Stimulated activated CD8-positive, alpha-beta memory T cell treated with anti-CD3 and anti-CD28 coated beads, Interleukin-4, amount 100 ng/mL, for 1 hour (primary cell): ENCODE measurements around the gene IFT52.
A peak's percentile ranks its signal among the peaks of the same experiment; 100 is the strongest.

Source experiments
- DNase-seq, 2 donors: peaks; one replicate each; pipeline ENCODE4 v3.0.0-alpha.2; 2020; ENCODE audit warnings: low read depth in 2 of 2, low spot score in 1 of 2

The IFT52 gene

GRCh38 chr20:43590392-43591303, at the start of gene IFT52:
TSS of gene IFT52 (plus strand) at chr20:43590937. CDS start at chr20:43594699, 3,762 bp downstream.
- peak; percentile 64 to 73 for DNase-seq

GRCh38 chr20:43541214-43541613, 49.5 kb upstream of the IFT52 start:
- no peak for DNase-seq

- DNase-seq, result no peak
Observed at GRCh38 chr20:43542161-43542560, 48.6 kb upstream of the IFT52 start.

GRCh38 chr20:43542674-43543073, 48.1 kb upstream of the IFT52 start:
- DNase-seq, result no peak

GRCh38 chr20:43543138-43543537, 47.6 kb upstream of the IFT52 start:
- DNase-seq, result no peak

GRCh38 chr20:43544501-43544900, 46.2 kb upstream of the IFT52 start:
- DNase-seq, result no peak

DNA sequence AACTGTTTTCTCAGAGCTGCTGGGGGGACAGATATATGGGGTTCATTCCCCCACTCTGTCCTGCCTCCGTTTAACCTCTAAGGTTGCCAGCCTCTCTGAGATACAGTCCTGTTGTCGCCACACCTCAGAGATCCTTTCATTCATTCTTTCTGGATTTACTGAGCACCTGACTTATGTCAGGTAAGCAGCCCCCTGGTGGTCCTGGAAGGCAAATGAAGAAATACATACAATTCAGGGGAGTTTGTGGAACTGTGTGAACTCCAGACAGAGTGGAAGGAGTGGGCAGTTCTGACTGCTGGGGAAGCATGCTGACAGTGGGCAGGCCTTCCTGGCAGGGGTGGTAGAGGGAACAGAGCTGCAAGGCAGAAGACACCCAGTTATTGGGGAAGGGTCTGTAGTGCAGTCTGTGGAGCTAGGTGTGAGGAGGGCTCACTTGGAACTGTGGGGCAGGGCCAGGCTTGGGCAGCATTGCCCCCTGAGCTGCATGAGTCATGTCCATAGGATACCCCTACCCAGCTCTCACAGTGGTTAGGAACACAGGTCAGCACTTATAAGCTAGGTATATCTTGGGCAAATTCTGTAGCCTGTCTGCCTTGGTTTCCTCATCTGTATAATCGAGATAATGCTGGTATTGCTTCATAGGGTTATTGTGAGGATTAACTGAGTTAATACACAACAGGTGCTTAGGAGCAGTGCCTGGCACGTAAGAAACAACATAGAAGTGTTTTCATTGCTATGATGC, 44.7 kb upstream of the IFT52 start:
- DNase-seq, result no peak

- no peak for DNase-seq
Observed at GRCh38 chr20:43548273-43548880, 42.4 kb upstream of the IFT52 start.

DNA sequence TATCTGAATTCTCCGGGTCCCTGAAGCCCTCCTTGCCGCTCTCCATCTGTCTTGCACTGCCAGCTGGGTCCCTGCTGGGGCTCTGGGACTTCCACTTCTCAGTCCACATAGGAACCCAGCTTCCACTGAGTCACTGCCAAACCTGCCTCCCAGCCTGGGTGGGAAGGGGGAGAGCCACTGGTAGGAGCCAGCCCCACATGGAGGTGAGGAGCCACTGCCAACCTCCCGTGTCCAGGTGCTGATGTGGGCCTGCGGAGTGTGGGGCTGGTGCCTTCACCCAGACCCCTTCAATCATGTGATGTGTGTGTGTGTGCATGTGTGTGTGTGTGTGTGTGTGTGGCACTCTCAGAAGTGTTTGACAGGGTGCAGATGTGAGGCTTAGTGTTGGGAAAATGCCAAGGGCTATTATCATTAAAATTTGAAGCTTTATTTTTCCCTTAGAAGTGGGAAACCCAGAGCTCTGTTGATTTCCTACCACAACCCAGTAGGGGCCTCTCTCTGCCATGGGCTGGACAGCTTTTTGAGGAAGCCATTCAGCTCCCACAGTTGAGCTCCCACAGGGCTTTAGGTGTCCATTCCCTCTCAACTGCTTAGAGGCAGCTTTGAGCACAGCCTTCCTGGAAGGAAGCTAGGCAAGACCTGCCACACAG, 41.2 kb upstream of the IFT52 start:
- DNase-seq, result no peak

DNA sequence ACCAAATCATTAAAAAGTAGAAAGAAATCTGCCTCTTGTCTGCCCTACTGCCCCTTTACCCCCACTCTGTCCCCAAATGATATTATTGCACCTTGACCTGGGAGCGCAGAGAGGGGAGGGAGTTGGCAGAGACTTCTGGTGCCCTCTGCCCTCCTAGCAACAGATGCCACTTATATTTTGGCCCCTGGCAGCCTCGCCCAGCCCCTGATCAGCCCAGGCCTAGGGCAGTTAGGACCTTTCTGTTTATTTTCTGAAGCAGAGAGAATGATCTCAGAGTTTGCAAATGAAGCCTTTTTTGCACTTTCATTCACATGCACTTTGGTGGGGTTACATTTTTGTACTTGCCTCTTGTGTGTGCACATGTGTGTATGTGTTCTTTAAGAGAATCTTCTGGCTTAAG, 40.3 kb upstream of the IFT52 start:
- DNase-seq, result no peak

DNA sequence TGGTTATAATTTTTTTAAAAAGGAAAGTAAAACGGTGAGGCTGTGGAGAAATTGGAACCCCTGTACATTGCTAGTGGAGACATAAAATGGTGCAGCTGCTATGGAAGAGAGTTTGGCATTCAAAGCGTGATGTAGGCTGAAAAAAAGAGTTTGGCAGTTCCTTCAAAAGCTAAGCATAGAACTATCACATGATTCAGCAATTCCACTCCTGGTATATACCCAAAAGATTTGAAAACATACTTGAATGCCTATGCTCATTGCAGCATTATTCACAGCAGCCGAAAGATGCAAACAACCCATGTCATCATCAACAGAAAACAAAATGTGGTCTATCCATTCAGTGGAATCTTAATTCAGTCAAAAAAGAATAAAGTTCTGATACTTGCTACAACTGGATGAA, 36.4 kb upstream of the IFT52 start:
- no peak for DNase-seq

DNA sequence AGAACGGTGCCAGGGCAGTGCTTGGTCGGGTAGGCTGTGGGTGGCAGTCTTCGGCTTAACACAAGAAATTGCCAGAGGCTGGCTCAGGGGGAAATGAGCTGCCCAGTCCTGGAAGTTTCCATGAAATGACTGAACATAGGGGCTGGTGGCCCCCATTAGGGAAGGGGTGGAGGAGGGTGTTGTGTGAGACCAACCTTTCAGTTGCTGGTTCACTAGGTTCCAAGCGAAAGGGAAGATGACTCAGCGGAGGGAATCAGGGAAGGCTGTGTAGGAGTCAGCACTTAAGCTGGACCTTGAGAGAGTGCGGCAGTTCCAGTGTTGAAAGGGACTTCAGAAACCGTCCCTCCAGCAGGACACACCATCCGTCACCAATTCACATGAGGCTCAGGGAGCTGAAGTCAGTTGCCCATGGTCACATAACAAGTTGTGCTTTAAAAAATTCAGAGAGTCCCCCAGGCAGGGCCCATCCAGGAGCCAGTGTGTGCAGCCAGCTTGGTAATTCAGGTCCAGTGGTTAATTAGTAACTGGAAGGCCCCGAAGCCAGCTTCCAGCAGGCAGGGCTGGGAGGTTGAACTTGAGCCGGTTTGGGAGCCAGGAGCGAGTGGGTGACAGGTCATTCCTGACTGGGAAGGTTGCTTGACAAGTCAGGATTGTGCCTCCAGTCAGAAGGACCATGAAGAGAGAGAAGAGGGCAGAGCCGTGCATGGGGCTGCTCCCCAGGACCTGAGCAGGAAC, 32.2 kb upstream of the IFT52 start, which contains the start of gene SGK2:
Gene SGK2 (plus strand): TSS at position 616 of the 735 bp plus-strand sequence. CDS start 7,469 bp downstream, outside the sequence.
- DNase-seq, result no peak

DNA sequence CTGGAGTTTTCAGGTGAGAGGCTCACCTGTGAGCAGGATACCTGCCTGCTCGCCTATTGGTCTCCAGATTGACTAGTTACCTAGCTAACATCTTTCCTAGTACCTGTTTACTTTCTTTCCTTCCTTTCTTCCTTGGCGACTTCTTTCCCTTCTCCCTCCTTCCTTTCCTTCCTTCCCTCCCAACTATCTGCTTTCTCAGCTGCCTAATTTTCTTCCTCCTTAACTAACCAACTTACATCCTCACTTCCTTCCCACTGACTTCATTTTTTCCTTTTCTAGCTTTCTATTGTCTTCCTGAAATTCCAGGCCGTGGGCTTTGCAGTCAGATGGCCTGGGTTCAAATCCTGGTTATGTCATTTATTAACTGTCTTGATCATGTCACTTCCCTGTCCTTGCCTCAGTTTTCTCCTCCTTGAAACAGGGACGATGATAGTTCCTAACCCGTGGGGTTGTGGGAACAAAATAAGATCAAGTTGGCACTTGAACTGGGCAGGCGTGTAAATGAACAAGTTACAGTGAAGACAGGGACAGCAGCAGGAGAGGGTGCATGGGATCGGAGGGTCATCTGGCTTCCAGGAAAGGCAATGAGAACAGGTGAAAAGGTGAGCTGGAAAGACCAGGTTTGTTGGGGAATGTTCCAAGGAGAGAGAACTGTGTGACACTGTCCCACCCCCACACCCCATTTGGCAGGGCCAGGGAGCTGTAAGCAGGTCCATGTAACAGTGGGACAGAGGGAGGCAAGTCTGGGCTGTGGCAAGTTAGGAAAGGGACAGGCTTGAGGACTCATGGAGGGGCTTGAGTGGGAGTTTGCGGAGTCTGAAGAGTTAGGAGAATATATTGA, 31.4 kb upstream of the IFT52 start:
- no peak for DNase-seq

- no peak for DNase-seq
Observed at GRCh38 chr20:43560974-43561373, 29.8 kb upstream of the IFT52 start.

GRCh38 chr20:43563429-43563828, 27.3 kb upstream of the IFT52 start:
- no peak for DNase-seq

DNA sequence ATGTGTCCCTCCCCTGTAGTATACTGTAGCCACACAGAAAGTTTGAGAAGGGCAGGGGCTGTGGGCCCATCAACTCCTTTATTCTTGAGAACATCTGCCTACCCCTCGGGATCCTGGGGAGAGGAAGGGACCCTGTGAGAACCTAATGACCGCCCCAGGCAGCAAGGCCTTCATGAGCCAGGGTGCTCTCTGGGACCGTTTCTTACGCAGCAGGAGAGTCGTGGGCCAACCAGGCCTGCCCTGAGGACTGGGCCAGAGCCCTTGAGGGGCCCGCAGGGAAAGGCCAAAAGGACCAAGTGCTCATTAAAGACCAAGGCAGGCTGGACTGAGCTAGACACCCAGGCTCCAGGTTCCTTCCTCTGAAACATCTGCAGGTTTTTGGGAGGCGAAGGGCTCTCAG, 26.7 kb upstream of the IFT52 start:
- DNase-seq, result no peak

DNA sequence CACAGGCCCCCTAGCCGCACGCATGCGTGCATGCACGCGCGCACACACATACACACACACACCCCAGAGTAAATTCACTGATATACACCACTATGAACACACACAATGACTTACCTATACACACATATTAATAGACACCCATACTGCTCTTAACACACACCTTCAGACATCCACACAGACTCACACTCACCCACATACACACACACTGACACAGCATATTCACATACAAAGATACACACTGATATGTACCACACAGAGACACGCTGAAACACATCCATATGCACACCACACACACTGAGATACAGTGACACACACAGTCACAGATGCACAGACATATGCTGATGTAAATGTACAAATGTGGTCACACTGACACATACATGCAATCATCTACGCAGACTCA, 26.3 kb upstream of the IFT52 start:
- DNase-seq, result no peak

DNA sequence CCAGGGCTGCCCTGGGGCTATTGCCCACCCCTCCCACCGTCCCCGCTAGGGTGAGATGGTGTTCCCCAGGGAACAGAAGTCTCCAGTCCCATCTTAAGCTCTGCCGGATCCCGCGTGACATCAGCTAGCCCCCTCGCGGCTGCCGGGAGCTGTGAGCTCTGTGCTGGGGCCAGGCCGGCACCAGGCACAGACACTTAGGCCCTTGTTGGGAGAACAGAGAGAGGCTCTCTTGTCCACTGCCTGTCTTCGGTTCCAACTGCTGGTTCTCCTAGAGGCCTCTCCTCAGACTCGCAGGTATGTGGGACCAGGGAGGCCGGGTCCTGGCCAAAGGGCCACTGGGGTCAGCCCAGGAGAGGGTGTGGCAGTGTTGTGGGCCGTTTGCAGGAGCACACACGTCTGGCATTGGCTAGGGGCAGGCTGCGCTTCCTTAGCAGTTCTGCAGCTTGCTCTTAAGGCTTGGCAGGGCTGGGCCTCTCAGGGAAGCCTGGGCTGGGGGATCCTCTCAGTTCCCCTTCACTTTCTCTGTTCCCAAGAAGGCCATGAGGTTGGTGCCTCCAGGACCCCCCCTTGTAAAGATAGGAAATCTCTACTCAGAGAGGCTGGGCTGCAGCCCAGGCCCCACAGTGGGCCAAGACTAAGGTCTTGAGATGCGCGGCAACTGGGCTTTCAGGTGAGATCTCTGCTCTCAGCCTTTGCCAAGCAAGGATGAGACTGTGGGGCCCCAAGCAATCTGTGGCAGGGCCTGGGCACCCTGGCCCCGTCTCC, 25.6 kb upstream of the IFT52 start:
- DNase-seq, result no peak

- no peak for DNase-seq
Observed at GRCh38 chr20:43565758-43566104, 25.0 kb upstream of the IFT52 start.
